Myometrial cell (primary cell): Measurements from ENCODE around the gene ZFP28. TPM values are rescaled to one million over a fixed set of nuclear protein-coding genes. Genes with fewer than 3 reads are reported as not detected.

Experiments
- total RNA-seq: library from RNA; depleted of rRNA; stranded (reverse); fragments of >200 nt; gene quantifications from 2 replicates; pipeline ENCODE4 v1.2.3, GENCODE V29; 2015

Gene ZFP28
- 2.9 and 8.0 TPM in 2 replicates for total RNA-seq

DNA sequence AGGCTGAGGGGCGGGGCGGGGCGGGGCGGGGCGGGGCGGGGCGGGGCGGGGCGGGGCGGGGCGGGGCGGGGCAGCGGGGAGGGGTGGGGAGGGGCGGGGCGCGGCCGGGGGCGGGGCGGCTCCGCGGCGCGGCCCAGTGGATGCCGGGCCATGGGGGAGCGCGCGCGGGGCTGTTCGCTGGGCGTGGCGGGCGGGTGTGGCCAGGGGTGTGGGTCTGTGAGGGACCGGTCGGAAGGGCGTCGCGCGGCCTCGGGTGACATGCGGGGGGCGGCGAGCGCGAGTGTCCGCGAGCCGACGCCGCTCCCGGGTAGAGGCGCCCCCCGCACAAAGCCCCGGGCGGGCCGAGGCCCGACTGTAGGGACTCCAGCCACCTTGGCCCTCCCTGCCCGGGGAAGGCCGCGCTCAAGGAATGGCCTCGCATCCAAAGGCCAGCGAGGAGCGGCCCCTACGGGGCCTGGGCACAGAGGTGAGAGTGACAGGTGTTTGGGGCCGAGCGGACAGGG lies at the start of gene ZFP28:
TSS of gene ZFP28 (plus strand) at position 188 of the 503 bp plus-strand sequence. CDS start at position 259, 71 bp downstream.

GRCh38 chr19:56507446-56508289 lies 31.1 kb upstream of the ZFP28 start, which contains the start of gene ZNF471:
Gene ZNF471 (plus strand): TSS chr19:56507855. CDS start chr19:56511572, 3,717 bp downstream.

DNA sequence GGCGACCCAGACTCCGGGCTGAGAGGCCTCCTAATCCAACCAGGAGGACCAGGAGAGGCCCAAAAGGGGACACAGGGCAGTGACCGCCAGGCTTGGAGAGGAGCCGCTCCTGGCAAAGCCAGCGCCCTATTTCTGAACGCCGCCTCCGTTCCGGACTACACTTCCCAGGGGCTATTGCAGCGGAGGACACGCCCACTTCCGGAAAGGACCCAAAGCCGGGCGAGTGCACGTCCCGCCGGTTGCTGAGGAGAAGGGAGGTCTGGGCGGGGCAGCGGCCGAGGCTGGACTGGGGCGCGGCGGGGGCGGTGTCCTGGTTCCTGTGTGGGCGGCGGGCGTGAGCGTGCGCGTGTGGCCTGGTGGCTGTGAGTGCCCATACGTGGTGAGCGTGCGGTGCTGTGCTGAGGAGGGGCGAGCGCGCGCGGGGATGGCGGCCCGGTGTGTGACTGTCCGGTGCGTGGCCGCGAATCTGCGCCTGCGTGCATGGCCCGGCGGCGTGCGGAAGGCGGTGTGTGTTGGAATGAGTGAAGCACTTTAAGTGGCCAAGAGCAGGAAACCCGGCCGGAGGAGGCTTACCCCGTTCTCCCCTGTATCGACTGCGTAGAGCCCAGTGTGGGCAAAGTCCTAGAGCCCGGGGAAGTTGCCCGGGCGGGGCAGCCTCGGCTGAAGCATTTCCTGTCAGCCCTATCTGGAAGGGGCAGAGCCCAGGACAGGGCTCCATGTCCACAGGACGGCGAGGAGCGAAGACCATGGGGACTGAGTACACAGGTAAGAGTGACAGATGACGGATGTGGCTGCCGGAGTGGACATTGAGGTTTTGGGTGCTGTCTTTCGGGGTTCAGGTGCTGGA lies 28.7 kb downstream of the ZFP28 start, which contains the start of gene ZNF470:
TSS of gene ZNF470 (plus strand) at position 195 of the 847 bp plus-strand sequence. CDS start 2,844 bp downstream, outside the sequence.

GRCh38 chr19:56594783-56595547 lies 56.2 kb downstream of the ZFP28 start, which contains the start of gene ZNF71:
Gene ZNF71 (plus strand): TSS chr19:56595302. CDS start chr19:56601559, 6,257 bp downstream.

Other genes starting within 250 kb of the ZFP28 start
- gene ZSCAN5A, start 224.1 kb upstream of the ZFP28 start, total RNA-seq, result 1.7 and 9.0 TPM in 2 replicates
- 0.35 and 0.58 TPM in 2 replicates for gene ZNF582, start 145.4 kb upstream of the ZFP28 start, total RNA-seq
- gene ZNF583, start 134.6 kb upstream of the ZFP28 start, total RNA-seq, result 0.86 and 1.8 TPM in 2 replicates
- gene ZNF667, start 61.6 kb upstream of the ZFP28 start, total RNA-seq, result 0.71 and 0.86 TPM in 2 replicates
- gene ZNF471, start 31.1 kb upstream of the ZFP28 start, total RNA-seq, result 0.71 and 1.2 TPM in 2 replicates
- 1.2 TPM in 2 replicates for gene ZNF470, start 28.5 kb downstream of the ZFP28 start, total RNA-seq
- gene ZNF71, start 56.4 kb downstream of the ZFP28 start, total RNA-seq, result 3.5 and 4.4 TPM in 2 replicates
- 0.18 TPM in 1 of 2 replicates, not detected in the other for gene SMIM17, start 104.2 kb downstream of the ZFP28 start, total RNA-seq
- not detected in 2 replicates for gene ZNF835, start 132.8 kb downstream of the ZFP28 start, total RNA-seq